ENCODE data around the gene CAPN15.
A peak's percentile ranks its signal among the peaks of the same experiment; 100 is the strongest.

CAPN15 gene

DNA sequence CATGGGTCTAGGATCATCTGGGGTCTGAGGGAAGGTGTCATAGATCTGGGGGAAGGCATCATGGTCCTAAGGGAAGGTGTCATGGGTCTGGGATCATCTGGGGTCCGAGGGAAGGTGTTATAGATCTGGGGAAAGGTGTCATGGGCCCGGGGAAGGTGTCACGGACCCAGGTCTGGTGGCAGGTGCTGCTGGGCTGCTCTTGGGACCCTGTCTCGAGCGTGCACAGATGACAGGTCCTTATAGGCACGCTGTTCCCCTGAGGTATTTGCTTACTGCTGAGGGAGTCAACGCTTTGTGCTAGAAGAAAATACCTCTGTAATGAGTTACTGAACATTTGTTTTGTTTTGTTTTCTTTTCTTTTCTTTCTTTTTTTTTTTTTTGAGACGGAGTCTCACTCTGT is 63.7 kb downstream of the CAPN15 start:
- peaks cover 31% of the 10 kb centered on the region for H3K4me1 ChIP-seq (ENCODE audit: insufficient read depth, poor library complexity, severe bottlenecking)
- H3K27me3 ChIP-seq (ENCODE audit: insufficient read depth, poor library complexity, severe bottlenecking), result no peaks in the 10 kb centered on the region
- DNase-seq (ENCODE audit: low spot score), result no peak
- no peak for ATAC-seq (ENCODE audit: low read depth)
- H3K36me3 ChIP-seq (ENCODE audit: low read depth), result no peaks in the 10 kb centered on the region
- H3K9me3 ChIP-seq (ENCODE audit: severe bottlenecking), result no peaks in the 10 kb centered on the region
- H3K4me3 ChIP-seq (ENCODE audit: severe bottlenecking), result no peak overlapping the region
- TF ChIP-seq, protein P1, sequence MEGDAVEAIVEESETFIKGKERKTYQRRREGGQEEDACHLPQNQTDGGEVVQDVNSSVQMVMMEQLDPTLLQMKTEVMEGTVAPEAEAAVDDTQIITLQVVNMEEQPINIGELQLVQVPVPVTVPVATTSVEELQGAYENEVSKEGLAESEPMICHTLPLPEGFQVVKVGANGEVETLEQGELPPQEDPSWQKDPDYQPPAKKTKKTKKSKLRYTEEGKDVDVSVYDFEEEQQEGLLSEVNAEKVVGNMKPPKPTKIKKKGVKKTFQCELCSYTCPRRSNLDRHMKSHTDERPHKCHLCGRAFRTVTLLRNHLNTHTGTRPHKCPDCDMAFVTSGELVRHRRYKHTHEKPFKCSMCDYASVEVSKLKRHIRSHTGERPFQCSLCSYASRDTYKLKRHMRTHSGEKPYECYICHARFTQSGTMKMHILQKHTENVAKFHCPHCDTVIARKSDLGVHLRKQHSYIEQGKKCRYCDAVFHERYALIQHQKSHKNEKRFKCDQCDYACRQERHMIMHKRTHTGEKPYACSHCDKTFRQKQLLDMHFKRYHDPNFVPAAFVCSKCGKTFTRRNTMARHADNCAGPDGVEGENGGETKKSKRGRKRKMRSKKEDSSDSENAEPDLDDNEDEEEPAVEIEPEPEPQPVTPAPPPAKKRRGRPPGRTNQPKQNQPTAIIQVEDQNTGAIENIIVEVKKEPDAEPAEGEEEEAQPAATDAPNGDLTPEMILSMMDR (IDR thresholded peaks at IDR 0.05; ENCODE audit: poor library complexity, severe bottlenecking), result no peak
- no peak overlapping the region for H3K27ac ChIP-seq (ENCODE audit: poor library complexity, severe bottlenecking)

GRCh38 chr16:591892-592517 is 64.5 kb downstream of the CAPN15 start:
- Histone ChIP-seq H3K27ac (ENCODE audit: poor library complexity, severe bottlenecking) (peak overlapping the region; percentile 68), H3K9me3 (ENCODE audit: severe bottlenecking) (no peaks in the 10 kb centered on the region), H3K4me3 (ENCODE audit: severe bottlenecking) (no peak overlapping the region), H3K27me3 (ENCODE audit: insufficient read depth, poor library complexity, severe bottlenecking) (no peaks in the 10 kb centered on the region), H3K36me3 (ENCODE audit: low read depth) (no peaks in the 10 kb centered on the region), H3K4me1 (ENCODE audit: insufficient read depth, poor library complexity, severe bottlenecking) (peaks cover 31% of the 10 kb centered on the region)
- ATAC-seq (ENCODE audit: low read depth), result no peak
- no peak for DNase-seq (ENCODE audit: low spot score)
- TF ChIP-seq, protein P1 (IDR thresholded peaks at IDR 0.05; ENCODE audit: poor library complexity, severe bottlenecking), result no peak

DNA sequence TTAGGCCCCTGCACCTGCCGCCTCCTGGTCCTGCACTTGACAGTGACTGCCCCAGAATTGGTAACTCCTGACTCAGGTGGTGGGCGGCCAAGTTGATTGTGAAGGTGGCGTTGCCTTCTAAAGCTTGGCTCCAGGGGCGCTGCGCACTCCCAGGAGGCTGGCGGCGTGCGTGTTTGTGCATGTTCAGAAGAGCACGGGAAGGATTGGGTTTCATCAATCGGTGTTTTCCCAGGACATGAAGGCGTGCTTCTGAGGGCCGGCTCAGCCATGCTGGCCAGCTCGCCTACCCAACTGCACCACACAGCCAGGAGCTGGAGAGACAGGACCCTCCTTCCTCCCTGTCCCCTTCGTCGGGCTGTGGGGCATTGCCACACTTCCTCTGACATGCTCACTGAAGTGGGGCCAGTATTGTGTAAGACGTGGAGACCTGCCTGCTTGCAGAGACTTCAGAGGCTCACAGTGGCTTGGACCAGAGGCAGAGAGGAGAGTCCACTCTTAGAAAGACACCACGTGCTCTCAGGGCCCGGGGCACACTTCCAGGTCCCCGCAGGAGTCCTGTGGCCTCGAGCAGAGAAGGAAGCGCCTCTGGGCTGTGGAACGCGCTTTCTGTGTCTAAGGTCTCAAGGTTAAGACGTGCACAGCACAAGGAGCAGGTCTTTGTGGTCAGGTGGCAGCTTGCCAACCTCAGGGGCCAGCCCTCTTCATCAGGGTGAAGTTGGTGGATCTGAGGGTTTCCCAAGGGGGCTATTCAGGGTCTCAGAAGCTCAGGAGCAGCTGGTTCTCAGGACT is 65.2 kb downstream of the CAPN15 start:
- no peaks in the 10 kb centered on the region for H3K36me3 ChIP-seq (ENCODE audit: low read depth)
- peak; percentile 53 for ATAC-seq (ENCODE audit: low read depth)
- H3K4me3 ChIP-seq (ENCODE audit: severe bottlenecking), result no peak overlapping the region
- peak; percentile 94 for DNase-seq (ENCODE audit: low spot score)
- H3K9me3 ChIP-seq (ENCODE audit: severe bottlenecking), result no peaks in the 10 kb centered on the region
- peak overlapping the region; percentile 68 for H3K27ac ChIP-seq (ENCODE audit: poor library complexity, severe bottlenecking)
- no peaks in the 10 kb centered on the region for H3K27me3 ChIP-seq (ENCODE audit: insufficient read depth, poor library complexity, severe bottlenecking)
- TF ChIP-seq, protein P1 (IDR thresholded peaks at IDR 0.05; ENCODE audit: poor library complexity, severe bottlenecking), result peak; percentile 85
- H3K4me1 ChIP-seq (ENCODE audit: insufficient read depth, poor library complexity, severe bottlenecking), result peaks cover 27% of the 10 kb centered on the region

GRCh38 chr16:593406-593805 is 65.9 kb downstream of the CAPN15 start:
- DNase-seq (ENCODE audit: low spot score), result no peak
- no peak for ATAC-seq (ENCODE audit: low read depth)
- Histone ChIP-seq H3K27ac (ENCODE audit: poor library complexity, severe bottlenecking) (peak overlapping the region; percentile 68), H3K4me1 (ENCODE audit: insufficient read depth, poor library complexity, severe bottlenecking) (peaks cover 27% of the 10 kb centered on the region), H3K27me3 (ENCODE audit: insufficient read depth, poor library complexity, severe bottlenecking) (no peaks in the 10 kb centered on the region), H3K9me3 (ENCODE audit: severe bottlenecking) (no peaks in the 10 kb centered on the region), H3K36me3 (ENCODE audit: low read depth) (no peaks in the 10 kb centered on the region), H3K4me3 (ENCODE audit: severe bottlenecking) (no peak overlapping the region)
- TF ChIP-seq, protein P1 (IDR thresholded peaks at IDR 0.05; ENCODE audit: poor library complexity, severe bottlenecking), result no peak

GRCh38 chr16:593807-594206 is 66.3 kb downstream of the CAPN15 start:
- no peak for DNase-seq (ENCODE audit: low spot score)
- TF ChIP-seq, protein P1 (IDR thresholded peaks at IDR 0.05; ENCODE audit: poor library complexity, severe bottlenecking), result no peak
- H3K4me1 ChIP-seq (ENCODE audit: insufficient read depth, poor library complexity, severe bottlenecking), result peaks cover 27% of the 10 kb centered on the region
- H3K27ac ChIP-seq (ENCODE audit: poor library complexity, severe bottlenecking), result peak overlapping the region; percentile 68
- no peaks in the 10 kb centered on the region for H3K27me3 ChIP-seq (ENCODE audit: insufficient read depth, poor library complexity, severe bottlenecking)
- H3K9me3 ChIP-seq (ENCODE audit: severe bottlenecking), result no peaks in the 10 kb centered on the region
- H3K4me3 ChIP-seq (ENCODE audit: severe bottlenecking), result no peak overlapping the region
- no peaks in the 10 kb centered on the region for H3K36me3 ChIP-seq (ENCODE audit: low read depth)
- no peak for ATAC-seq (ENCODE audit: low read depth)
